Activated CD4-positive, alpha-beta memory T cell treated with anti-CD3 and anti-CD28 coated beads for 36 hours (primary cell): ENCODE data around the gene C1QTNF5. TPM values are rescaled to one million over a fixed set of nuclear protein-coding genes. Genes with fewer than 3 reads are reported as not detected.

Source experiments
- CTCF ChIA-PET: fragments of 350-600 bp; sonication (Branson Sonifier 250); formaldehyde crosslinking; loops from one replicate; lab custom pipeline; 2021; ENCODE audit warnings: antibody characterized with exemption, inconsistent platforms; lab: Charles Lee
- POLR2A ChIA-PET: fragments of 350-600 bp; sonication (Branson Sonifier 250); formaldehyde crosslinking; loops from one replicate; lab custom pipeline; 2021; ENCODE audit warnings: antibody characterized with exemption; lab: Charles Lee
- DNase-seq: peaks from one replicate; pipeline ENCODE4 v3.0.0-alpha.2; 2020
- H3K27ac Mint-ChIP-seq: one replicate; pipeline ENCODE4 v1.8.0; 2021; ENCODE audit warnings: mixed read lengths
- H3K27me3 Mint-ChIP-seq: one replicate; pipeline ENCODE4 v1.8.0; 2021; ENCODE audit warnings: mixed read lengths
- H3K36me3 Mint-ChIP-seq: one replicate; pipeline ENCODE4 v1.8.0; 2021; ENCODE audit warnings: mixed read lengths
- H3K4me1 Mint-ChIP-seq: one replicate; pipeline ENCODE4 v1.8.0; 2021; ENCODE audit warnings: low read depth, mixed read lengths
- H3K4me3 Mint-ChIP-seq: one replicate; pipeline ENCODE4 v1.8.0; 2021; ENCODE audit warnings: mild to moderate bottlenecking, mixed read lengths
- H3K9me3 Mint-ChIP-seq: one replicate; pipeline ENCODE4 v1.8.0; 2021; ENCODE audit warnings: mixed read lengths
- intact Hi-C: fragments of 100-400 bp; cut with micrococcal nuclease; formaldehyde crosslinking; loops from one replicate; pipeline ENCODE4 v1.15.1; 2023
- microRNA-seq: library from miRNA; unstranded; fragments of <30 nt; microRNA quantifications from one replicate; pipeline ENCODE4 v1.2.0, GENCODE V29; 2022; ENCODE audit warnings: borderline number of aligned reads, borderline microRNAs expressed, borderline replicate concordance
- total RNA-seq, 2 experiments: library from RNA; stranded (reverse); gene quantifications; one replicate each; pipeline ENCODE4 v1.2.3, GENCODE V29; 2021

The C1QTNF5 gene
- total RNA-seq, 2 experiments from 2014 or later = not detected

DNA sequence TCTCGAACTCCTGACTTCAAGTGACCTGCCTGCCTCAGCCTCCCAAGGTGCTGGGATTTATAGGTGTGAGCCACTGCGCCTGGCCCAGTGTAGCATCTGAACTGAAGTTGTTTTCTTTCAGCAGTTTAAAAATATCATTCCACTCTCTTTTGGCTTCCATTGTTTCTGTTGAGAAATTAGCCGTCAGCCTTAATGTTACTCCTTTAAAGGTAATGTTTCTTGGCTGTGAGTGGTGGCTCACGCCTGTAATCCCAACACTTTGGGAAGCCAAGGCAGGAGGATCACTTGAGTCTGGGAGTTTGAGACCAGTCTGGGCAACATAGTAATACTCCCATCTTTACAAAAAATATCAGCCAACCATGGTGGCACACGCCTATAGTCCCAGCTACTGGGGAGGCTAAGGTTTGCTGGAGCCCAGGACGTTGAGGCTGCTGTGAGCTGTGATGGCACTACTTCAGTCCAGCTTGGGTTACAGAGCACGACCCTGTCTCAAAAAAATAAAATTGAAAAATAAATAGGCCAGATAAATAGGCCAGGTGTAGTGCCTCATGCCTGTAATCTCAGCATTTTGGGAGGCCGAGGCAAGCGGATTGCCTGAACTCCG, 49.7 kb downstream of the C1QTNF5 start:
- H3K4me3 Mint-ChIP-seq = no peak overlapping the region
- H3K4me1 Mint-ChIP-seq = no peaks in the 10 kb centered on the region
- H3K36me3 Mint-ChIP-seq = peaks cover 21% of the 10 kb centered on the region
- ChIA-PET POLR2A (no interaction called here), CTCF (interaction anchor here (0.8 to 2.7 kb wide), 4 partner anchors 25 to 85 kb away, joined by 3 to 7 read pairs (median 3); partner anchors contain the start of gene CBL)
- intact Hi-C loops = no loop called here
- DNase-seq = no peak
- H3K9me3 Mint-ChIP-seq = peaks cover 2% of the 10 kb centered on the region
- H3K27me3 Mint-ChIP-seq = no peaks in the 10 kb centered on the region
- H3K27ac Mint-ChIP-seq = no peak overlapping the region

Small RNAs within 50 kb of the gene (microRNA-seq; reads per million reads assigned to microRNA genes)
- not detected for gene MIR6756

Other genes with a start within 250 kb of the C1QTNF5 start
- 10 to 100 TPM; 64.4 to 66.9 TPM for gene DPAGT1, start 239.0 kb downstream of the C1QTNF5 start, total RNA-seq
- 10 to 100 TPM; 23.6 to 25.2 TPM for gene C2CD2L, start 233.5 kb downstream of the C1QTNF5 start, total RNA-seq
- 10 to 100 TPM; 22.3 to 24.3 TPM for gene HINFP, start 219.3 kb downstream of the C1QTNF5 start, total RNA-seq
- not detected for gene ABCG4, start 191.8 kb downstream of the C1QTNF5 start, total RNA-seq
- 10 to 100 TPM; 18.4 to 18.7 TPM for gene NLRX1, start 172.2 kb downstream of the C1QTNF5 start, total RNA-seq
- under 1 TPM in 1 of 2 experiments, not detected in 1; 0.36 TPM for gene NHERF4, start 155.4 kb downstream of the C1QTNF5 start, total RNA-seq
- 10 to 100 TPM; 30.8 to 31.2 TPM for gene CBL, start 134.5 kb downstream of the C1QTNF5 start, total RNA-seq
- 1 to 10 TPM; 6.9 to 8.2 TPM for gene MCAM, start 23.8 kb downstream of the C1QTNF5 start, total RNA-seq
- gene RNF26, start 6.4 kb downstream of the C1QTNF5 start, total RNA-seq = 10 to 100 TPM; 33.7 to 35.2 TPM
- not detected for gene MFRP, start 5.8 kb upstream of the C1QTNF5 start, total RNA-seq
- gene USP2, start 40.8 kb upstream of the C1QTNF5 start, total RNA-seq = 1 to 10 TPM; 1.4 to 2.2 TPM
- 1 to 10 TPM; 5.4 to 6.9 TPM for gene THY1, start 82.3 kb upstream of the C1QTNF5 start, total RNA-seq